HG02981 (cell line): ENCODE results near the gene SLFN12L.

Experiments used
- ATAC-seq: cut with Tn5 transposase; IDR thresholded peaks from one replicate; pipeline ENCODE4 v1.9.1; 2021; ENCODE audit warnings: mild to moderate bottlenecking, moderate library complexity; ENCODE audit not compliant: unreplicated experiment

Gene SLFN12L

DNA sequence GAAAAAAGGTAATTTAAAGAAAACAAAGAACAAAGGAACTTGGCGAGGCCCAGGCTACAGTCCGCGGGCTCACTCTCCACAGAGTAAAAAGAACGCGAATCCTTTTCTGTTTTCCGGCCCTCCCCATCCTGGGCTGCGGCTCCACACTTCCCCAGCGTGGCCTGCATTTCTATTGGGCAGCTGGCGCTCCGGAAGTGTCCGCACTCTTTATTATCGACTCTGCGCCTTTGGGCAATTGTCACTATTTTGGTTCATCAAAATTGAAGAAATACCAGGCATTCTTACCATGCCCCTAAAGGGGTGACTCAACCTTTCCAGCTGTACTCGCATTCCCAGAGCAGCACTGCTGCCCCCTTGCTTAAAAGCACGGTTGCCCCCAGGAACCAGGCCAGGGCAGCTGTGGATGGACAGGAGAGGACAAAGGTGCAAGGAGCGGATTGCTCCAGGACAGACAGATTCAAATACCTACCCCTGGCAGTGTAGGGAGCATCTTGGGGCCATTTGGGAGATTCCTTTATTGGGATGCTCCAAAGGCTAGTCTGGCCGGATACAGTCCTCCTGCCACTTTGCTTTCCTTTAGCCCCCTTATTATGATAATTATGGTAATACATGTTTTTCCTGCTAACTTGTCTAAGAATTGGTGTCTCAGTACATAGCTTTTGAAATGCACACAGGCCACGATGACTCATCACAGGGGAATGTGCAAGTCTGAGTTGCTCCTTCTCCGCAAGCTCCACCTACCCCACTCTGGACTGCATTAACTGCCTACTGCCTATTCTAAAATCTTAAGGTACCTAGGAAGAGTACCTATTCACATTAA is 104.2 kb downstream of the SLFN12L start:
- no peak for ATAC-seq

DNA sequence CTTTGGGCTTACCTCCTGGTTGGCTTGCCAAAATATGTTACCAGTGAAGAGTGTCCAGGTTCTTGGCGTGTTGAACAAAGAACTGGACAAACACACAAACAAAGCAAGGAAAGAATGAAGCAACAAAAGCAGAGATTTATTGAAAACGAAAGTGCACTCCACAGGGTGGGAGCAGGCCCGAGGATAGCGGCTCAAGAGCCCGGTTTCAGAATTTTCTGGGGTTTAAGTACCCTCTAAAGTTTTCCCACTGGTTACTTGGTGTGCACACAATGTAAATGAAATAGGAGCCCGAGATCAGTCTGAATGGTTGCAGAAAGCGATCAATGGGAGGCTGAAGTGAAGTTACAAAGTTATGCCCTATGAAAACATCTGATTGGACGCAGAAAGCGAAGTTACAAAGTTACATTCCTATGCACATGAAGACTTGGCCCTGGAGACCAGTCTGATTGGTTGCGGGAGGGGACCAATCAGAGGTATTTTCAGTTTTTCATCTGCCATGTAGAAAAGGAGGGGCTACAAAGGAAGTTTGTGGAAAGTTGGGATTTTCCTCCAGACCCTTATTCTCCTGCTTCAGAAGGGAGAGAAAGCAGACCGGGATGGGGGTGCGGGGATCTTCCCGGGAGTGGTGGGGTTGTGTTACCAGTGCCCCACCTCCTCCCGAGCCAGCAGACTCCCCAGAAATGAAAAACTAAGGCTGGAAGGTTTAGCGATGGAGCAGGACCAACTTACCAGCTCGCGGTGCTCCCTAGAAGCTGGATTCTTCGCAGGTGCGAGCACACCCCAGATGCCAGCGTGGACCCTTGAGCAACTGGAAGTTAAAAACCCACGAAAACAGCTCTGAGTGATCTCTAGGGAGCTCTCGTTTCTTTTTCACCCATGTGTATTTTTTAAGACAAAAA is 105.1 kb downstream of the SLFN12L start, which contains the start of gene SLFN12:
SLFN12 (minus strand) TSS at position 325 of the 899 bp plus-strand sequence. CDS start 9,472 bp downstream, outside the sequence.
- ATAC-seq, result peak; percentile 61

DNA sequence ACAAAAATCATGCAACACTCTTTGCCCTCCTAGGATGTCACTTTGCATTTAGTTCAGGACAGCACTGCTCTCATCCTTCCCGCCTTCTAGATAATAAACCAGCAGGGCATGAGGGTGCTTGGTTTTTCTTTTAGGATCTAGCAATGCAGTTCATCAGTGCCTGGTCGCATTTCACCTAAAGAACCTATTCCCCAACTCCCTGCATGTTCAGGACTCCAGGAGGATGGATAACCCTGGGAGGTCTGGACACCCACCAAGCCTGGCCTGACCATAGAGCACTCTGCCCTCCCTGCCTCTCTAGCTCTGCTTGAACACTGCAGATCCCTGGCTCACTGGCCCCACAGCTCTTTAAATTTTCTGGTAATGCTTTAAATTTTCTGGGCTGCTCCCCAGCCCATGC is 107.8 kb downstream of the SLFN12L start:
- no peak for ATAC-seq

DNA sequence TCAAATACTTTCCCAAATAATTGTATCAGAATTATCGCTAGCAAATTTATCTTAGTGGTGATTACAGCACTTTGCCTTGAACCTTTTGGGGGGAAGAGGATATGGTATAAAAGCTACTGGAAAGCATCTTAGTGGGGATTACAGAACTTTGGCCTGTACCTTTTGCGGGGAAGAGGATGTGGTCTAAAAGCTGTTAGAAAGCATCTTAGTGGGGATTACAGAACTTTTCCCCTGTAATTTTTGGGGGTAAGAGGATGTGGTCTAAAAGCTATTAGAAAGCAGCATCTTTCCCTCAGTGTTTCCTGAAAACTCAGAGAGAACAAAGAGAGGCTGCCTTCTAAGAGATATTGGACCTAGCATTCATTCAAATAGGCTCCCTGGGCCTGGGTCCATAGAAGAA is 109.2 kb downstream of the SLFN12L start:
- ATAC-seq, result no peak

DNA sequence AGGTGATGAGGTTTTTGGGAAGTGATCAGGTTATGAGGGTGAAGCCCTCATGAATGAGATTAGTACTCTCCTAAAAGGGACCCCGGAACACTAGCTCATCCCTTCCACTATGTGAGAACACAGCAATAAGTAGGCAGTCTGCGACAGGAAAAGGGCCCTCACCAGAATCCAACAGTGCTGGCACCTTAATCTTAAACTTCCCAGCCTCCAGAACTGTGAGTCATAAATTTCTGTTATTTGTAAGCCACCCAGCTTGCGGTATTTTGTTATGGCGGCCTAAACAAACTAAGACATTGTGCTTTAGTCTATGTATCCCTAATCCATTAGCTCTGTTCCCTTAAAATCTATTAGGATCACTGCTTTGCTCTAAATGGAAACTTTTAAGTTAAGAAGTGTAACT is 113.7 kb downstream of the SLFN12L start:
- no peak for ATAC-seq
